Measurements from ENCODE around the gene HMCN2.

GRCh38 chr9:130304643-130305042, 39.1 kb downstream of the HMCN2 start:
- TF ChIP-seq EZH2 (IDR thresholded peaks at IDR 0.05; ENCODE audit: borderline replicate concordance, insufficient read depth, low read depth, low read length, poor library complexity, severe bottlenecking) (no peak), CTCF (IDR thresholded peaks at IDR 0.05) (no peak)
